Transverse colon (tissue), 4 donors: ENCODE data around the gene MRNIP. TPM values are rescaled to one million over a fixed set of nuclear protein-coding genes. Genes with fewer than 3 reads are reported as not detected.

Experiments used
- DNase-seq: peaks from one replicate; pipeline ENCODE4 v3.0.0-alpha.2; 2019
- H3K27ac ChIP-seq, 4 donors: fragments of 200-600 bp; sonication (generic); 2 replicates each; pipeline ENCODE4 v1.5.1; 2016 to 2018; ENCODE audit warnings: inconsistent platforms in 4 of 4
- H3K27me3 ChIP-seq: fragments of 200-600 bp; sonication (generic); 2 replicates; pipeline ENCODE4 v1.5.1; 2017; ENCODE audit warnings: inconsistent platforms
- H3K36me3 ChIP-seq, 4 donors: fragments of 200-600 bp; sonication (generic); 2 replicates each; pipeline ENCODE4 v1.5.1; 2017 to 2019; ENCODE audit warnings: inconsistent platforms in 4 of 4
- H3K4me1 ChIP-seq, 4 donors: fragments of 200-600 bp; sonication (generic); 2 replicates each; pipeline ENCODE4 v1.5.1; 2017 to 2020; ENCODE audit warnings: inconsistent platforms in 4 of 4
- H3K4me3 ChIP-seq, 4 donors: fragments of 200-600 bp; sonication (generic); 1 replicate in 1 of 4; 2 replicates in 3 of 4; pipeline versions ENCODE4 v1.5.1 to v1.6.1; 2017 to 2019; ENCODE audit warnings: inconsistent platforms in 4 of 4
- H3K9me3 ChIP-seq, 2 donors: fragments of 200-600 bp; sonication (generic); 2 replicates each; pipeline ENCODE4 v1.5.1; 2017 to 2019; ENCODE audit warnings: inconsistent platforms in 2 of 2
- EP300 ChIP-seq: sonication (generic); formaldehyde crosslinking; IDR thresholded peaks from one replicate; pipeline ENCODE4 v1.6.1; 2017; ENCODE audit warnings: antibody characterized with exemption, low read depth
- POLR2A ChIP-seq: fragments of 450-650 bp; IDR thresholded peaks from one replicate; pipeline ENCODE4 v1.6.1; 2016; ENCODE audit warnings: antibody characterized with exemption, mild to moderate bottlenecking, moderate library complexity
- POLR2AphosphoS5 ChIP-seq, 3 donors: sonication (generic); formaldehyde crosslinking; IDR thresholded peaks; one replicate each; pipeline ENCODE4 v1.6.1; 2016; ENCODE audit warnings: antibody characterized with exemption in 3 of 3
- WGBS, 2 donors: methylation state at CpG; one replicate each; pipeline ENCODE4 v1.1.5; 2018; ENCODE audit warnings: low coverage in 1 of 2; 5-methylcytosine and 5-hydroxymethylcytosine counted together
- in situ Hi-C, 4 donors: fragments of 200-750 bp; cut with MboI; loops; one replicate each; pipeline versions ENCODE4 v1.15.0 to v1.15.1; 2017; ENCODE audit warnings: low sequenced_read_pairs in 3 of 4, low pct_ligation_motif_present in 1 of 4, low pct_unique_long_range_greater_than_20kb in 1 of 4
- intact Hi-C: fragments of 100-400 bp; cut with DNase I; formaldehyde crosslinking; loops from one replicate; pipeline ENCODE4 v1.15.1; 2023; ENCODE audit warnings: low total_unique reads
- total RNA-seq, 4 donors: library from RNA; depleted of rRNA; stranded (reverse); fragments of >200 nt; gene quantifications; one replicate each; pipeline ENCODE4 v1.1.0, GENCODE V29; 2016
- TF ChIP-seq, protein P1 (sequence below), 5 experiments: fragments of 200-600 bp in 3 of 5; fragments of 450-650 bp in 2 of 5; sonication (generic) in 3 of 5; IDR thresholded peaks; 1 replicate in 2 of 5; 2 replicates in 3 of 5; pipeline ENCODE4 v1.5.1; 2016 to 2017; ENCODE audit warnings: antibody characterized with exemption in 5 of 5, inconsistent platforms in 3 of 5, mild to moderate bottlenecking in 2 of 5, moderate library complexity in 1 of 5

Gene MRNIP
- total RNA-seq, 4 donors from 2014 or later = 24.7 to 124 (median 42.9) TPM

DNA sequence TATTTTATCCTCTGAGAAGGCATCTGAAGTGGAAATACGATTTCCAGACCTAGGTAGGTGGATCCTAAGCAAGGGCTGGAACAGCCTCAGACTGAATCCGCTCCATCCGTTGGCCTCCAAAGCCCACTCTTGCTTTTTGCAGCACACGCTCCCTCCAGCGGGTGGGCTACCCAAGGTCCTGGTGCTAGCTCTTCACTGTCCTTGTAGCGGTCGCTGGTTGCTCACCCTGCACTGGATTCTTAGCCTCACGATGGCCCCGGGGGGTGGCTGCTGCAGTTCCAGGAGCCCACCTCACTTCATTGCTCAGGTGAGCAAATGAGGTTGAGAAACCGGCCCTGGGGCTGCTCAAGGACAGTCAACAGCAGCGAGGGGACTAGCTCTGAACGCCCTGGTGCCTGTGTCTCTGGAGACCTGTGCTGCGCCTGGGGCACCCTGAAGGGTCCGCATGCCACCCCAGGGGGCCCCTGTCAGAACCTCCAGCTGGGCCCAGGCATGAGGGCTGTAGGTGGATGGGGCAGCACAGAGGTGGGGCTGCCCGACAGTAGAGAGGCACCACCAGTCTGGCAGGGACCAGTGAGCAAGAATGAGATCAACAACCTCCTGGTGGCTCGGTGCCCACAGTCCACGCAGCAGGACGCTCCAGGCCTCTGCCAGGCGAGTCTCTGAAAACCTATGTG lies 56.3 kb downstream of the MRNIP start:
- peaks cover 0 to 37% (median 23%) of the 10 kb centered on the region in 4 donors for H3K36me3 ChIP-seq
- intact Hi-C loops = loop anchor here (5.0 kb wide), 1 partner anchor 105 kb away; the partner anchor contains the start of gene TBC1D9B
- 84% methylated on average over 18 of the region's 19 CpGs; no CpG with 5 or more reads in 1 of the 2 donors for WGBS, 2 donors
- no peaks in the 10 kb centered on the region for H3K27me3 ChIP-seq
- H3K4me3 ChIP-seq = no peak overlapping the region
- in situ Hi-C loops = no loop called here
- H3K4me1 ChIP-seq = peaks cover 35 to 43% (median 38%) of the 10 kb centered on the region in 4 donors
- DNase-seq = no peak
- TF ChIP-seq POLR2A = no peak
- TF ChIP-seq POLR2AphosphoS5 (IDR thresholded peaks at IDR 0.05) = no peak
- TF ChIP-seq, protein P1, sequence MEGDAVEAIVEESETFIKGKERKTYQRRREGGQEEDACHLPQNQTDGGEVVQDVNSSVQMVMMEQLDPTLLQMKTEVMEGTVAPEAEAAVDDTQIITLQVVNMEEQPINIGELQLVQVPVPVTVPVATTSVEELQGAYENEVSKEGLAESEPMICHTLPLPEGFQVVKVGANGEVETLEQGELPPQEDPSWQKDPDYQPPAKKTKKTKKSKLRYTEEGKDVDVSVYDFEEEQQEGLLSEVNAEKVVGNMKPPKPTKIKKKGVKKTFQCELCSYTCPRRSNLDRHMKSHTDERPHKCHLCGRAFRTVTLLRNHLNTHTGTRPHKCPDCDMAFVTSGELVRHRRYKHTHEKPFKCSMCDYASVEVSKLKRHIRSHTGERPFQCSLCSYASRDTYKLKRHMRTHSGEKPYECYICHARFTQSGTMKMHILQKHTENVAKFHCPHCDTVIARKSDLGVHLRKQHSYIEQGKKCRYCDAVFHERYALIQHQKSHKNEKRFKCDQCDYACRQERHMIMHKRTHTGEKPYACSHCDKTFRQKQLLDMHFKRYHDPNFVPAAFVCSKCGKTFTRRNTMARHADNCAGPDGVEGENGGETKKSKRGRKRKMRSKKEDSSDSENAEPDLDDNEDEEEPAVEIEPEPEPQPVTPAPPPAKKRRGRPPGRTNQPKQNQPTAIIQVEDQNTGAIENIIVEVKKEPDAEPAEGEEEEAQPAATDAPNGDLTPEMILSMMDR (IDR thresholded peaks at IDR 0.05) = no peak
- TF ChIP-seq EP300 = no peak
- H3K9me3 ChIP-seq = no peaks in the 10 kb centered on the region
- peak overlapping the region; percentile 7 to 96 (median 12) for H3K27ac ChIP-seq

DNA sequence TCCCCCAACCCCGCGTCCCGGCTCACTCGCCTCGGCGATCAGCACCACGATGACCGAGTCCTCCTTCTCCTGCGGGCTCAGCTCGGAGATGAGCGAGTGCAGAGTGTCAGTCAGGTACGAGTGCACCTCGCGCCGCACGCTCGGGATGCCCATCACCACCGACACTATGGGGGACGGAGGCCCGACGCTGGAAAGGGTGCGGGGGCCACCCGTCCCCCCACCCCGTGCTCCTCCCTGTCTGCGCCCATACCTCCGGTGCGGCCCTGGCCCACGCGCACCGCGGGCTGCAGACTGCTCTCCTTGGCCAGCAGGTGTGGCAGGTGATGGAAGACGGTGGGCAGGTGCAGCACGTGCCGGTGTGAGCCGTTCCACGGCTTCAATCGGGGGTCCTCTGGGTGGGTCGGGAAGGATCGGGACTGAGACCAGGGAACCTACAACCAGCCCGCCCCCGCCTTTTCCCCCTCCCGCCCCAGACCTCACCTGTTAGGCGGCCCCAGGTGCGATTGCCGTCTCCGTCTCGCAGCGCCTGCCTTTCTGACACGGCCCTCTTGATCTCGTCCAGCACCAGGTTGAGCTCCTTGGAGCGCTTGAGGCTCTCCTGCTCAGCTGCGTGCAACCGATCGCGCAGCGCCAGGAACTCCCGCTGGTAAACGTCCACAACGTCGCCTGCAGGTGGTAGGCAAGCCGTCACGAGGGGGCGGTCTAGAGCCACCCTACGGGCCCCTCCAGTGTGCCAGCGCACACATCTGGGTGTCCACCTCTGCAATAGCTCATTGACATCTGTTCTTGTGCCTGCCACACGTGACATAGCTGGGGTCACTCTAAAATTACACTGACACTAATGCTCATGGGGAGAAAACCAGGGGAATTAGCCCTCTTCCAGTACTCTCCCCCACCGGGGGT lies 57.1 kb downstream of the MRNIP start:
- DNase-seq = peak; percentile 88
- in situ Hi-C loops = no loop called here
- no peak overlapping the region for H3K4me3 ChIP-seq
- peaks cover 0 to 37% (median 23%) of the 10 kb centered on the region in 4 donors for H3K36me3 ChIP-seq
- peak overlapping the region in 2 of 4 donors; percentile 14 to 96 for H3K27ac ChIP-seq
- TF ChIP-seq POLR2A (no peak), POLR2AphosphoS5 (IDR thresholded peaks at IDR 0.05) (peak in 2 of 3 donors; percentile 7 to 40), EP300 (no peak)
- TF ChIP-seq, protein P1 (IDR thresholded peaks at IDR 0.05) = peak; percentile 64 to 72 (median 67)
- WGBS, 2 donors = 35 to 63% methylated on average over 3 to 66 of the region's 67 CpGs
- no peaks in the 10 kb centered on the region for H3K27me3 ChIP-seq
- H3K4me1 ChIP-seq = peaks cover 38 to 50% (median 42%) of the 10 kb centered on the region in 4 donors
- H3K9me3 ChIP-seq = no peaks in the 10 kb centered on the region
- intact Hi-C loops = loop anchor here (5.0 kb wide), 1 partner anchor 106 kb away; the partner anchor contains the start of gene TBC1D9B

DNA sequence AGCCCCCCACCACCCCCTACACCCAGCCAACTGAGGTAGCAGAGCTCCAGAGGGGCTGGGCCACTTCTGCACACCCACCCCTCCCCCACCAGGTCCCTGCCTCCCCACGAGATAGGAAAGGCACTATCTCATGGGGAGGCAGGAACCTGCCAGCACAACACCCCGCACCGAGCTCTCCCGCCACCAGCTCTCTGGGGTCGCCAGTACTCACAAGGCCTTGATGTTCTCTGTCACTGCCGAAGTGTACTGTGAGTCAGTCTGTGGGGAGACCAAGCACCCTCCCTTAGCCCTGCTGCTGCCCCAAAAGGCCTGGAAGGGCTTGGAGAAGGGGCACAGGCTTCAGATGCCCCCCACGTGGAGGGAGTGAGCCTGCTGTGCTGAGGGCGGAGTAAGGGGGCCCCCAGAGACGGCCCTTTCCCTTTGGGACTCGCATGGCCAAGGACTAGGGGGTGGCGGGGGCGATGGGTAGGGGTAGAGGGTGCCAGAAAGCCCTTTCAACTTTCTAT lies 57.9 kb downstream of the MRNIP start:
- no peak for DNase-seq
- 83 to 100% methylated on average over 2 to 12 of the region's 12 CpGs for WGBS, 2 donors
- H3K27ac ChIP-seq = no peak overlapping the region
- H3K9me3 ChIP-seq = no peaks in the 10 kb centered on the region
- in situ Hi-C loops = no loop called here
- peaks cover 0 to 37% (median 23%) of the 10 kb centered on the region in 4 donors for H3K36me3 ChIP-seq
- H3K4me1 ChIP-seq = peaks cover 39 to 53% (median 45%) of the 10 kb centered on the region in 4 donors
- TF ChIP-seq POLR2A = no peak
- TF ChIP-seq, protein P1 (IDR thresholded peaks at IDR 0.05) = no peak
- TF ChIP-seq POLR2AphosphoS5 (IDR thresholded peaks at IDR 0.05) = no peak
- no peak for TF ChIP-seq EP300
- no peaks in the 10 kb centered on the region for H3K27me3 ChIP-seq
- intact Hi-C loops = loop anchor here (5.0 kb wide), 1 partner anchor 107 kb away; the partner anchor contains the start of gene TBC1D9B
- H3K4me3 ChIP-seq = no peak overlapping the region
